ENCODE measurements around the gene KCNK10. TPM values are rescaled to one million over a fixed set of nuclear protein-coding genes. Genes with fewer than 3 reads are reported as not detected.

The KCNK10 gene
- total RNA-seq, 4 donors from 2014 or later: not detected

DNA sequence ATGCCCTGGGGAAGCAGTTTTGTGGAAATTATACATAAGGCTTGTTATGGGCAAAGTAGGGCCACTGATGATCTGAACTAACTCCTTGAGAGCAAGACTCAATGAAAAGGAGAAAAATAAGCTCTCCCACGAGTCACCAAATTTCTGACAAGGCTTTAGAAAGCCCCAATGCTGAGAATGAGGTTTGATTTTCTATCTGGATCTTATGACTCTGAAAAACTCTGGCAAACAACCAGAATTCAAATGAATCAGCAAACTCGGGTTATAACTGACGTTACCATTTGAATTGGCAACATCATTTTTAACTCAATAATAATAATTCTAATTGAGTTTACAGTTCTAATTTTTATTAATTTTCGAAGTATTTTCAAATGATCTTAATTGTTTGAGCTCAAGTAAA, 79.1 kb downstream of the KCNK10 start:
- TF ChIP-seq, protein P1, sequence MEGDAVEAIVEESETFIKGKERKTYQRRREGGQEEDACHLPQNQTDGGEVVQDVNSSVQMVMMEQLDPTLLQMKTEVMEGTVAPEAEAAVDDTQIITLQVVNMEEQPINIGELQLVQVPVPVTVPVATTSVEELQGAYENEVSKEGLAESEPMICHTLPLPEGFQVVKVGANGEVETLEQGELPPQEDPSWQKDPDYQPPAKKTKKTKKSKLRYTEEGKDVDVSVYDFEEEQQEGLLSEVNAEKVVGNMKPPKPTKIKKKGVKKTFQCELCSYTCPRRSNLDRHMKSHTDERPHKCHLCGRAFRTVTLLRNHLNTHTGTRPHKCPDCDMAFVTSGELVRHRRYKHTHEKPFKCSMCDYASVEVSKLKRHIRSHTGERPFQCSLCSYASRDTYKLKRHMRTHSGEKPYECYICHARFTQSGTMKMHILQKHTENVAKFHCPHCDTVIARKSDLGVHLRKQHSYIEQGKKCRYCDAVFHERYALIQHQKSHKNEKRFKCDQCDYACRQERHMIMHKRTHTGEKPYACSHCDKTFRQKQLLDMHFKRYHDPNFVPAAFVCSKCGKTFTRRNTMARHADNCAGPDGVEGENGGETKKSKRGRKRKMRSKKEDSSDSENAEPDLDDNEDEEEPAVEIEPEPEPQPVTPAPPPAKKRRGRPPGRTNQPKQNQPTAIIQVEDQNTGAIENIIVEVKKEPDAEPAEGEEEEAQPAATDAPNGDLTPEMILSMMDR (IDR thresholded peaks at IDR 0.05; ENCODE audit: low read depth): no peak

DNA sequence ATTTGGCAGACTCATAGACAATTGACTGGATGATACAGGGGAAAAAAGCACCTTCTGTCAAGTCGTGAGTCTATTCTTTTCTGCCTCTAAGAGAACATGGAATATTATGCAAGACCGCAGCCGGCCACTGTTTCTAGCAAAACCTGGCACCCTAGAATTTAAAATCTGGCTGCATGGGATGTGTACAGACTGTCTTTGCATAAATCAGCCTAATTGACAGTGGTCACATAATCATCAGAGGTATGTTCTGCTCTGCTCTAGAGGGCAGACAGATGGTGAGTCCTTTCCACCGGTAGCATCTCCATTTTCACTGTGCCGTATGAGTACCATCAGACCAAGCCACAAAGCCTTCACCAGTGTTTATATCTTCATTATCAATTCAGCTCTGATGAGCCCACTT, 80.6 kb downstream of the KCNK10 start:
- TF ChIP-seq, protein P1 (IDR thresholded peaks at IDR 0.05; ENCODE audit: low read depth): no peak

DNA sequence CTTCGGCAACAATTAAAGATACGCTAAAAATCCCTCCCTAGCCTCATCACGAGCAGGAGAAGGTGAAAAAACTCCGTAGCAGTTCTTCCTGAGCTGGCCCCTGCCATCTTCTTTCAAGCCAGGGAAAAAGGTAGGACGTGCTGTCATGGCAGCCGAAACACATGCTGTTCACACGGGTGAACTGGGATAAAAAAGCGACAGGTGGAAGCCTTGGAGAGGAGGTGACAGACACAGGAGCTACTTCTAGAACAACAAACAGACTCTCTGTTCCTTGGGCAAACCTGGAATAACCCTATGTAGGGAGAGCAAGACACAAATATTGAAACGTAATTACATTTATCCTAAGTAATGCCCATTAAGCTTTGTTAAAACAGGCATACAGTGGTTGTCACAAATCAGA, 81.3 kb downstream of the KCNK10 start:
- TF ChIP-seq, protein P1 (IDR thresholded peaks at IDR 0.05; ENCODE audit: low read depth): no peak

DNA sequence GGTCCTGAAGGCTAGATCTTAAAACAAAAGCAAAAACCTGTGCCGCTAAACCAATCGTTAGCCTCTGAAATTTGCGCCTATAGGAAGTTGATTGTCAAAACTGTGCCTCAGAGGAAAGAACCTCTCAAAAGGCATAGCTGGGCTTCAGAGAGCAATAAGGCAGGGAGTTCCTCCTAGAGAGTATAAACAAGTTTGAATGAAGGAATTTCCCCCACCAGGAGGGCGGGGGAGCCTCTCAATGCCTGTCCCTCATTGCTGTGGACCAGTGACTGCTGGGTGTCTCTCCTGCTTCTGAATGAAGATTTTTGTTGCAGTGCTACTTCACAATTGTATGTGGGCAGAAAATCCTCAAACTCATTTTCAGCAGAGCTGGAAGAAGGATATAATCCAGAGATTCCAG, 88.6 kb downstream of the KCNK10 start:
- TF ChIP-seq, protein P1 (IDR thresholded peaks at IDR 0.05; ENCODE audit: low read depth): no peak

DNA sequence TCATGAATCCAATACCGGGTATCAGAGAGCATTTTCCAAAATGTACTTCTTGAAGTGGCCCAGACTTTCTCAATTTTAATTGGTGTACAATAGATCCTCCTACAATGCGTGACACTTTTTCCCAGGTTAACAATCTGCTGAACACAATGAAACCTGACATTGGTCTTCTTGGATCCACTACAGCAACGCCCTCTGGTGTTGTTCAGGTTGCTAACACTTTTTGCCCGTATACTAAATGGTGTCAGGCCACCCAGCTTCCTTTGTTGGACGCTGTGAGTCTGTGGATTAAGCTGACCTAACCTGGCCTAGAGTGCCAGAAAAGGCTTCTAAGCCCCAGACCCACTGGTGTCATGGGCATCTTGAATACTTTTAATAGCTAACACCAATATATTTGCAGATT, 89.2 kb downstream of the KCNK10 start:
- TF ChIP-seq, protein P1 (IDR thresholded peaks at IDR 0.05; ENCODE audit: low read depth): no peak

DNA sequence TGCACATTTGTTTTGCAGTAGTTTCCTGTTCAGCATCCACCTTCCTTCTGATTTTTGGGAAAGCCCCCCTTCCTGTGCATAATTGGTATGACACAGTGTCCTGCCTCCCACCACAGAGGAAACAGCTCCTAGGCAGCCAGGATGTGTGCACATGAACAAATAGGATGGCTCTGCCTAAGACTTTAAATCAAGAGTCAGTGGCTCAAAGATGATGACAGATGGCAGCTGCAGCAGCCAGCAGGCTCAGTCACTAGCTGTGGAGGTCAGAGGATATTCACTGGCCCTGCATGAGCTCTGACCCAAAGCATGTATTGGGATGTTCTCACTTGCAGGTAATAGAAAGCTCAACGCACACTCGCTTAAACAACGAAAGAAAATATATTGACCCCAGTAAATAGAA, 90.3 kb downstream of the KCNK10 start:
- TF ChIP-seq, protein P1 (IDR thresholded peaks at IDR 0.05; ENCODE audit: low read depth): no peak

DNA sequence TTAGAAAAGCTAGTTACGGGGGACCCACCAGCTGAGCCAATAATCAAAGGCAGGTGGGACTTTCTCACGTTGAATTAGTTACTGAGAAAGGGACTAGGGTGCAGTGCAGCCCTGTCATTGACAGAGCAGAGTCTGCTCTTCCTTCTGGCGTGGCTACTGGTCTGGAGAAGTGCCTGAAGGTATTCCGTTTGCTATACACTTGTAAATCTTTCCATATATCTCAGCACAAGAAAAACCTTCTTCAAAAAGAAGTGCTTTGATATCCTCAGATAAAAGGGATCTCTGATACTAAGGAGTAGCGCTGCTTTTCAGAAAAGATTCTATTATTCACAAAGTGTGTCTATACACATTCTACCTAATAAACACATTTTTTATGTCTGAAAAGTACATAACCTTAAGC, 91.5 kb downstream of the KCNK10 start:
- TF ChIP-seq, protein P1 (IDR thresholded peaks at IDR 0.05; ENCODE audit: low read depth): no peak

Data from subcutaneous adipose tissue (tissue), 4 donors.